Tibial artery (tissue), 4 donors: Measurements from ENCODE around the gene COL4A2.

Experiments
- DNase-seq, 2 donors: peaks; one replicate each; pipeline ENCODE4 v3.0.0-alpha.2; 2019
- H3K27ac ChIP-seq, 2 donors: fragments of 200-600 bp; sonication (generic) in 1 of 2; 1 replicate in 1 of 2; 2 replicates in 1 of 2; pipeline ENCODE4 v1.5.1; 2018 to 2019; ENCODE audit warnings: mild to moderate bottlenecking in 1 of 2
- H3K27me3 ChIP-seq, 2 donors: fragments of 200-600 bp; sonication (generic) in 1 of 2; one replicate each; pipeline versions ENCODE4 v1.5.1 to v1.6.0; 2016 to 2019
- H3K36me3 ChIP-seq, 3 donors: fragments of 200-600 bp; sonication (generic) in 2 of 3; one replicate each; pipeline ENCODE4 v1.5.1; 2016 to 2019; ENCODE audit warnings: mild to moderate bottlenecking in 2 of 3
- H3K4me1 ChIP-seq, 4 donors: fragments of 200-600 bp; sonication (generic) in 2 of 4; 1 replicate in 3 of 4; 2 replicates in 1 of 4; pipeline ENCODE4 v1.5.1; 2016 to 2019
- H3K4me3 ChIP-seq, 2 donors: fragments of 200-600 bp; sonication (generic) in 1 of 2; 1 replicate in 1 of 2; 2 replicates in 1 of 2; pipeline ENCODE4 v1.5.1; 2018 to 2019; ENCODE audit warnings: mild to moderate bottlenecking in 2 of 2
- H3K9me3 ChIP-seq, 3 donors: fragments of 200-600 bp; sonication (generic) in 1 of 3; one replicate each; pipeline ENCODE4 v1.5.1; 2016 to 2019
- intact Hi-C: fragments of 100-400 bp; cut with DNase I; formaldehyde crosslinking; loops from one replicate; pipeline ENCODE4 v1.15.0; 2023; ENCODE audit warnings: low total_unique reads
- TF ChIP-seq, protein P1 (sequence below), 2 experiments: fragments of 200-600 bp in 1 of 2; fragments of 450-650 bp in 1 of 2; IDR thresholded peaks; one replicate each; pipeline ENCODE4 v1.5.1; 2017 to 2019; ENCODE audit warnings: antibody characterized with exemption in 2 of 2, mild to moderate bottlenecking in 1 of 2, moderate library complexity in 1 of 2

Gene COL4A2

DNA sequence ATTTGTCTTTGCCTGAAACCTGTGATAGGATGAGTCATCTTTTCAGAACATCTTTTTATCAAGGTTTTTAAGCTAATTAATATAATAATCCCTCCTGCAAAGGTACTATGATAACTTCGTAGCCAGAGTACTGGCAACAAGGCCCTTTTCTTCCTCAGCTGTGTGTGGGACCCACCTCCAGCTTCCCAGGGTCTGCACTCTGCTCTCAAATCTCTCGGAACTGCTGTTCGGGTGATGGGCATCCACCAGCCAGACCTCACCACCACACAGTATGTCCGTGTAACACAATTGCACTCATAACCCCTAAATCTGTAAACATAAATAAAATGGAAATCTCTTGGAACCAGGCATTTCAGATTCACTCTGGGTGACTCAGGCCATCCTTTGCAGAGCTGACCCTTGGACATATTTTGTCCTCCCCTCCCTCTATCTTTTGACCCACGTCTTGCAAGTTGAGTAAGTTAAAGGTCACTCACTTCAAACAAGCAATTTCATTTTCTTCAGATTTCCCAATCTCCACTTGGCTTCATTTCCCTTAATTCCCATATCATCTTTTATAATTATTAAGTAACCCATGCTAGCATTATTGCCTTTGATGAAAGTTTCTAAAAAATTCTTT lies 29.6 kb upstream of the COL4A2 start:
- TF ChIP-seq, protein P1, sequence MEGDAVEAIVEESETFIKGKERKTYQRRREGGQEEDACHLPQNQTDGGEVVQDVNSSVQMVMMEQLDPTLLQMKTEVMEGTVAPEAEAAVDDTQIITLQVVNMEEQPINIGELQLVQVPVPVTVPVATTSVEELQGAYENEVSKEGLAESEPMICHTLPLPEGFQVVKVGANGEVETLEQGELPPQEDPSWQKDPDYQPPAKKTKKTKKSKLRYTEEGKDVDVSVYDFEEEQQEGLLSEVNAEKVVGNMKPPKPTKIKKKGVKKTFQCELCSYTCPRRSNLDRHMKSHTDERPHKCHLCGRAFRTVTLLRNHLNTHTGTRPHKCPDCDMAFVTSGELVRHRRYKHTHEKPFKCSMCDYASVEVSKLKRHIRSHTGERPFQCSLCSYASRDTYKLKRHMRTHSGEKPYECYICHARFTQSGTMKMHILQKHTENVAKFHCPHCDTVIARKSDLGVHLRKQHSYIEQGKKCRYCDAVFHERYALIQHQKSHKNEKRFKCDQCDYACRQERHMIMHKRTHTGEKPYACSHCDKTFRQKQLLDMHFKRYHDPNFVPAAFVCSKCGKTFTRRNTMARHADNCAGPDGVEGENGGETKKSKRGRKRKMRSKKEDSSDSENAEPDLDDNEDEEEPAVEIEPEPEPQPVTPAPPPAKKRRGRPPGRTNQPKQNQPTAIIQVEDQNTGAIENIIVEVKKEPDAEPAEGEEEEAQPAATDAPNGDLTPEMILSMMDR (IDR thresholded peaks at IDR 0.05), result no peak
- intact Hi-C loops, result no loop called here
- H3K4me1 ChIP-seq, result peaks cover 0 to 99% (median 48%) of the 10 kb centered on the region in 4 donors

DNA sequence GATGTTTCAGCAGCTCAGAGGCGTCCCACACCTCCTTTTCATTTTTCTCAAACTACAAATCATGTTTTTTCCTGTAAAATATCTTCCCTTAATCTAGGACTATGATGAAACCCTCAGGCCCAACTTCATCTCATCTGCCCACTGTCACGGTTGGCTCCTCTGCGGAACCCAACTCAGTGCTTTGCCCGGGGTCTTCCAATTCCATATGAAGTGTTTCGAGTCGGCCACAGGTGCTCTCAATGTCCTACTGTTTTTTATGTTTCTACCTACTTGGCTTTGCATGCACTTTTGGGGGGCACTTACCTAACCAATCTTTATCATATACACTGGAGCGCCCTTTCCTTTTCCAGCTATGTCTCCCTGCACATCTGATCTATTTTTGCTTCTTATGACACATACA lies 28.2 kb upstream of the COL4A2 start:
- H3K4me1 ChIP-seq, result peaks cover 0 to 99% (median 52%) of the 10 kb centered on the region in 4 donors

More for the DNA sequence above, 29.6 kb upstream of the COL4A2 start:
- Histone ChIP-seq H3K9me3 (no peaks in the 10 kb centered on the region), H3K27me3 (no peaks in the 10 kb centered on the region), H3K27ac (peak overlapping the region; percentile 51 to 70), H3K4me3 (no peak overlapping the region), H3K36me3 (peaks cover 0 to 7% (median under 1%) of the 10 kb centered on the region in 3 donors)
- DNase-seq, result no peak

DNA sequence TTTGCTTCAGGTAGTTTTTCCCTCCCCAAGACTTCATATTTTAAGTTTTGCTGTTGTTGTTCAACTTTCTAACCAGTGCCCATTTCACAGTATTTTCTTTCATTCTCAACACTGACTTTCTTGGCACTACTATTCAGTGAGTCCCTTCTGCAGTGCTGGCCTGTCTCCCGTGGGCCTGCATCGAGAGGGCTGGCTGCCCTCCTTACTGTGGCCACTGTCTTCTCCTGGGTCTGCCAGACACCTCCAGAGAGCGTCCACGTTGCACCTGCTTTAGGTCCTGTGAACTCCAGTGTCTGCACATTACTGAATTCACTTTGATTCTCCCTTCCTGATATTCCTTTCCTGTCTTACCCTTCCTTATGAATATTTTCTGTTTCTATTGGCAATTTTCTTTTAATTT lies 27.4 kb upstream of the COL4A2 start:
- no peak for DNase-seq

More for the DNA sequence above, 28.2 kb upstream of the COL4A2 start:
- no peaks in the 10 kb centered on the region for H3K36me3 ChIP-seq
- H3K9me3 ChIP-seq, result no peaks in the 10 kb centered on the region
- intact Hi-C loops, result no loop called here
- TF ChIP-seq, protein P1 (IDR thresholded peaks at IDR 0.05), result no peak
- H3K4me3 ChIP-seq, result no peak overlapping the region
- peak overlapping the region; percentile 53 to 70 for H3K27ac ChIP-seq
- no peaks in the 10 kb centered on the region for H3K27me3 ChIP-seq
- no peak for DNase-seq

DNA sequence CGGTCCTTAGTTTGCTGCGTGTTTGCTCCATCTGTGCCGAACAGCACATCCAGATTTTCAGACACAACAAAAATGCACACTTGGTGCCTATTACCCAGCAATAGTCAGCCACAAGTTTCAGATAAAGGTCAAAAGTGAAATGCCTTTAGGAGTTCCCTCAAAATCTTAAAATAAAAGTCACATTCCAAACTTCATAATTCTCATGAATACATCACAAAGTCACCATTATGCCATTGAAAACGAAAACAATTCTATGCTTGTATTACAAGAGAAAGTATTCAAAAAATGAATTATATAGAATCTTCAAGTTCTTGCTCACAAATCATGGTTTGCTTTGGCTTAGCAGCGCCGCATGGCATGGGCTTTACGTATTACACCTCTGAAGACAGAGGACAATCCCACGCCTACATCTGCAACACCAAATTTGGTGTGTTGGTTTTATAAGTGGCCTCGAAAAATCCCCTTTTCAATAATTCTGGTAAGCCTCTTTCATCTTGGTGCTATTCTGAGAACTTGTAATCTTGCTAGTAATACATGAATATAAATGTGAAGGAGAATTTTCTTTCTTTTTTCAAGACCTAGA lies 26.8 kb upstream of the COL4A2 start:
- H3K27ac ChIP-seq, result peak overlapping the region; percentile 53 to 70
- intact Hi-C loops, result no loop called here
- peaks cover 0 to 99% (median 56%) of the 10 kb centered on the region in 4 donors for H3K4me1 ChIP-seq
- H3K4me3 ChIP-seq, result no peak overlapping the region
- no peaks in the 10 kb centered on the region for H3K9me3 ChIP-seq
- DNase-seq, result no peak
- H3K27me3 ChIP-seq, result no peaks in the 10 kb centered on the region
- TF ChIP-seq, protein P1 (IDR thresholded peaks at IDR 0.05), result no peak
- H3K36me3 ChIP-seq, result no peaks in the 10 kb centered on the region

More for the DNA sequence above, 27.4 kb upstream of the COL4A2 start:
- intact Hi-C loops, result no loop called here
- no peaks in the 10 kb centered on the region for H3K27me3 ChIP-seq
- H3K4me1 ChIP-seq, result peaks cover 0 to 99% (median 54%) of the 10 kb centered on the region in 4 donors
- H3K36me3 ChIP-seq, result no peaks in the 10 kb centered on the region
- H3K9me3 ChIP-seq, result no peaks in the 10 kb centered on the region
- peak overlapping the region; percentile 53 to 70 for H3K27ac ChIP-seq
- TF ChIP-seq, protein P1 (IDR thresholded peaks at IDR 0.05), result no peak
- no peak overlapping the region for H3K4me3 ChIP-seq

DNA sequence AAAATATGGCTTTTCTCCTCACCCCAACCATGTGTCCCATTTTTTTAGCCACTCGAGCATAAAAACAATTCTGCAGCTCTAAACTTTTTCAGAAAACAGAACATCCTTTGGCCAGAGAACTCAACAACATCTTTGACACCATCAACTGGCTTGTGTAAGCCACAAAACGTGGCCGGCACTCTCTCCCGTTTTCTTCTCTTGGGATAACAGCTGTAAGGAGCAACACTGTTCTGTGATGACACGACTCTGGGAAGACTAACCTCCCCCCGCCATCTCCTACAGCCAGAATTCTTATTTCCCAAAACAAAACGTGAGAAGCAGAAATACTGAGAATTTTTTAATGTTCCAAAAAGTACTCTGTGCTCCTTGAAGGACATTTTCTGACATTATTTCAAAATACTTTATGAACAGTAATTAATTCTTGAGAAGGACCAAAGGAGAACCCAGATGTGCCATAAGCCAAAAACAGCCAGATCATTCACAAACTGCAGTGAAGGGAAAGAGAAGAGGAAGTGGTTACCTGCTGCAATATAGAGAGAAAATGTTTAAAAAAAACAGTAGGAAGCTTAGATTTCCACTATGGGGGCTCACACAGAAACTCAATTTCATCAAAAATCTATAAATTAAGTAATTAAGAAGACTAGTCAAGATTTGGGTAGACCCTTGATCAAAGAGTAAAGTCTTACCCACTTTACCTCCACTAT lies 25.9 kb upstream of the COL4A2 start:
- H3K27ac ChIP-seq, result peak overlapping the region; percentile 53 to 70
- TF ChIP-seq, protein P1 (IDR thresholded peaks at IDR 0.05), result no peak
- no peaks in the 10 kb centered on the region for H3K27me3 ChIP-seq
- no peaks in the 10 kb centered on the region for H3K36me3 ChIP-seq
- no peaks in the 10 kb centered on the region for H3K9me3 ChIP-seq
- intact Hi-C loops, result no loop called here
- no peak overlapping the region for H3K4me3 ChIP-seq
- DNase-seq, result peak in 1 of 2 donors; percentile 41
- H3K4me1 ChIP-seq, result peaks cover 0 to 99% (median 56%) of the 10 kb centered on the region in 4 donors
